ENCODE measurements around the gene CAAP1. TPM values are rescaled to one million over a fixed set of nuclear protein-coding genes. Genes with fewer than 3 reads are reported as not detected.

The CAAP1 gene
- total and polyA plus RNA-seq, 4 donors = 6.9 to 13.9 (median 12.8) TPM

Other genes starting within 250 kb of the CAAP1 start
- gene PLAA, start 54.4 kb upstream of the CAAP1 start, total RNA-seq = 10 to 100 TPM; 23.5 to 27.2 TPM
- 10 to 100 TPM; 11.9 to 12.7 TPM for gene PLAA, start 54.4 kb upstream of the CAAP1 start, polyA plus RNA-seq
- gene IFT74, start 63.6 kb upstream of the CAAP1 start, total RNA-seq = 10 to 100 TPM in 1 of 2 donors, 1 to 10 TPM in 1; 7.5 to 13.2 TPM
- 1 to 10 TPM; 5.5 to 9.1 TPM for gene IFT74, start 63.6 kb upstream of the CAAP1 start, polyA plus RNA-seq
- not detected for gene LRRC19, start 112.9 kb upstream of the CAAP1 start, total RNA-seq
- gene LRRC19, start 112.9 kb upstream of the CAAP1 start, polyA plus RNA-seq = 1 to 10 TPM in 1 of 2 donors, not detected in 1; 3.3 TPM
- gene TEK, start 216.4 kb upstream of the CAAP1 start, total RNA-seq = 10 to 100 TPM; 18.2 to 26.0 TPM
- 1 to 10 TPM; 1.5 to 1.9 TPM for gene TEK, start 216.4 kb upstream of the CAAP1 start, polyA plus RNA-seq